Measurements from ENCODE around the gene RPL9.

DNA sequence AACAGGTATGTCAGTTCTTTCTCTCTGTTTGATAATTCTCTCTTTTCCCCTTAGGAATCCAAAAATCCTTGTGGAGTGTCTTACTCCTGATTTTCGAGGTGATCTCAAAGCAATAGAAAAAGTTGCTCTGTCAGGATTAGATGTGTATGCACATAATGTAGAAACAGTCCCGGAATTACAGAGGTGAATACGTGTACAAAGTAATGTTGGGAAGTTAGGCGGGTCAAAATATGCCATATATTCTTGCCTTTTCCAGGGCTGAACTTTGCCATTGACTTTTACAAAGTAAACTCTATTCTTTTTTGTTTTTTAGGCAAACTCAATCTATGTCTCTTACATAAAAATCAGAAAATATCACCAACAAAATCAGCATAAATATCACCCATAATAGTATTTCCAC, 8.7 kb upstream of the RPL9 start:
- TF ChIP-seq SP1 (IDR thresholded peaks at IDR 0.05; ENCODE audit: low read depth) (no peak), POLR2AphosphoS5 (IDR thresholded peaks at IDR 0.05; ENCODE audit: low read depth, low read length) (no peak), JUND (IDR thresholded peaks at IDR 0.05) (no peak), POLR2A (IDR thresholded peaks at IDR 0.05; ENCODE audit: borderline replicate concordance, extremely low read depth, insufficient read depth, insufficient read length) (no peak), EZH2 (IDR thresholded peaks at IDR 0.05) (no peak), ZNF274 (IDR thresholded peaks at IDR 0.05; ENCODE audit: low read depth, low read length) (no peak), FOSL1 (IDR thresholded peaks at IDR 0.05; ENCODE audit: low read depth) (no peak)
- TF ChIP-seq, protein P1, sequence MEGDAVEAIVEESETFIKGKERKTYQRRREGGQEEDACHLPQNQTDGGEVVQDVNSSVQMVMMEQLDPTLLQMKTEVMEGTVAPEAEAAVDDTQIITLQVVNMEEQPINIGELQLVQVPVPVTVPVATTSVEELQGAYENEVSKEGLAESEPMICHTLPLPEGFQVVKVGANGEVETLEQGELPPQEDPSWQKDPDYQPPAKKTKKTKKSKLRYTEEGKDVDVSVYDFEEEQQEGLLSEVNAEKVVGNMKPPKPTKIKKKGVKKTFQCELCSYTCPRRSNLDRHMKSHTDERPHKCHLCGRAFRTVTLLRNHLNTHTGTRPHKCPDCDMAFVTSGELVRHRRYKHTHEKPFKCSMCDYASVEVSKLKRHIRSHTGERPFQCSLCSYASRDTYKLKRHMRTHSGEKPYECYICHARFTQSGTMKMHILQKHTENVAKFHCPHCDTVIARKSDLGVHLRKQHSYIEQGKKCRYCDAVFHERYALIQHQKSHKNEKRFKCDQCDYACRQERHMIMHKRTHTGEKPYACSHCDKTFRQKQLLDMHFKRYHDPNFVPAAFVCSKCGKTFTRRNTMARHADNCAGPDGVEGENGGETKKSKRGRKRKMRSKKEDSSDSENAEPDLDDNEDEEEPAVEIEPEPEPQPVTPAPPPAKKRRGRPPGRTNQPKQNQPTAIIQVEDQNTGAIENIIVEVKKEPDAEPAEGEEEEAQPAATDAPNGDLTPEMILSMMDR (IDR thresholded peaks at IDR 0.05 in 2 of 3, conservative IDR thresholded peaks at IDR 0.05 in 1 of 3; ENCODE audit: borderline replicate concordance in 1 of 3, insufficient read depth in 1 of 3, low read depth in 2 of 3, low read length in 2 of 3), result no peak

Measured in HCT116 (cell line).